ENCODE results near the gene PHF8.

GRCh38 chrX:53940180-53940579 is 104.1 kb downstream of the PHF8 start:
- TF ChIP-seq ZBTB7A (IDR thresholded peaks at IDR 0.05; ENCODE audit: borderline replicate concordance, control insufficient read depth, low read depth, low read length): no peak
- no peak for TF ChIP-seq ESRRA (IDR thresholded peaks at IDR 0.05; ENCODE audit: borderline replicate concordance, low read depth)
- TF ChIP-seq TEAD4 (IDR thresholded peaks at IDR 0.05; ENCODE audit: low read length): no peak
- no peak for TF ChIP-seq TEAD4 (CRISPR knock-in tag; IDR thresholded peaks at IDR 0.05; ENCODE audit: borderline replicate concordance)
- TF ChIP-seq CTCF (IDR thresholded peaks at IDR 0.05 in 2 of 3, conservative IDR thresholded peaks at IDR 0.05 in 1 of 3; ENCODE audit: insufficient read depth in 2 of 3, low read depth in 1 of 3, low read length in 3 of 3): no peak
- TF ChIP-seq TARDBP (IDR thresholded peaks at IDR 0.05): no peak
- TF ChIP-seq TAL1 (IDR thresholded peaks at IDR 0.05): no peak
- no peak for TF ChIP-seq GABPA (tag; conservative IDR thresholded peaks at IDR 0.05; ENCODE audit: low read depth)
- TF ChIP-seq ZNF668 (CRISPR knock-in tag; IDR thresholded peaks at IDR 0.05): no peak
- no peak for TF ChIP-seq MTF1 (CRISPR knock-in tag; IDR thresholded peaks at IDR 0.05; ENCODE audit: borderline replicate concordance)
- TF ChIP-seq POLR2AphosphoS5 (IDR thresholded peaks at IDR 0.05; ENCODE audit: control insufficient read depth, insufficient read depth, low read depth, low read length): no peak
- TF ChIP-seq ZNF174 (CRISPR knock-in tag; IDR thresholded peaks at IDR 0.05): no peak
- TF ChIP-seq EGR1 (conservative IDR thresholded peaks at IDR 0.05): no peak
- no peak for TF ChIP-seq NR1H2 (CRISPR knock-in tag; IDR thresholded peaks at IDR 0.05)

Data from K562 (cell line).